WTC11 (cell line): ENCODE results near the gene HEATR5A.

Experiments
- FOXK1 ChIP-seq: sonication (generic); formaldehyde crosslinking; IDR thresholded peaks from 2 replicates; pipeline ENCODE4 v1.8.0; 2022; ENCODE audit warnings: mild to moderate bottlenecking, moderate library complexity, missing genetic modification reagents
- JUN ChIP-seq: sonication (generic); formaldehyde crosslinking; IDR thresholded peaks from 2 replicates; pipeline ENCODE4 v1.8.0; 2023; ENCODE audit warnings: mild to moderate bottlenecking, missing genetic modification reagents
- MAX ChIP-seq: sonication (generic); formaldehyde crosslinking; IDR thresholded peaks from 2 replicates; pipeline ENCODE4 v1.8.0; 2022; ENCODE audit warnings: mild to moderate bottlenecking, missing genetic modification reagents
- MLX ChIP-seq: sonication (generic); formaldehyde crosslinking; IDR thresholded peaks from 2 replicates; pipeline ENCODE4 v1.8.1; 2023; ENCODE audit warnings: mild to moderate bottlenecking, missing genetic modification reagents, moderate library complexity
- USF1 ChIP-seq: sonication (generic); formaldehyde crosslinking; IDR thresholded peaks from 2 replicates; pipeline ENCODE4 v1.8.0; 2022; ENCODE audit warnings: mild to moderate bottlenecking, missing genetic modification reagents
- TF ChIP-seq, protein P1 (sequence below): sonication (generic); formaldehyde crosslinking; IDR thresholded peaks from 2 replicates; pipeline ENCODE4 v1.8.1; 2023; ENCODE audit warnings: mild to moderate bottlenecking, missing genetic modification reagents, borderline replicate concordance
- TF ChIP-seq, protein P2 (sequence below): fragments of 200-600 bp; IDR thresholded peaks from 2 replicates; pipeline ENCODE4 v1.8.0; 2022; ENCODE audit warnings: antibody characterized with exemption

DNA sequence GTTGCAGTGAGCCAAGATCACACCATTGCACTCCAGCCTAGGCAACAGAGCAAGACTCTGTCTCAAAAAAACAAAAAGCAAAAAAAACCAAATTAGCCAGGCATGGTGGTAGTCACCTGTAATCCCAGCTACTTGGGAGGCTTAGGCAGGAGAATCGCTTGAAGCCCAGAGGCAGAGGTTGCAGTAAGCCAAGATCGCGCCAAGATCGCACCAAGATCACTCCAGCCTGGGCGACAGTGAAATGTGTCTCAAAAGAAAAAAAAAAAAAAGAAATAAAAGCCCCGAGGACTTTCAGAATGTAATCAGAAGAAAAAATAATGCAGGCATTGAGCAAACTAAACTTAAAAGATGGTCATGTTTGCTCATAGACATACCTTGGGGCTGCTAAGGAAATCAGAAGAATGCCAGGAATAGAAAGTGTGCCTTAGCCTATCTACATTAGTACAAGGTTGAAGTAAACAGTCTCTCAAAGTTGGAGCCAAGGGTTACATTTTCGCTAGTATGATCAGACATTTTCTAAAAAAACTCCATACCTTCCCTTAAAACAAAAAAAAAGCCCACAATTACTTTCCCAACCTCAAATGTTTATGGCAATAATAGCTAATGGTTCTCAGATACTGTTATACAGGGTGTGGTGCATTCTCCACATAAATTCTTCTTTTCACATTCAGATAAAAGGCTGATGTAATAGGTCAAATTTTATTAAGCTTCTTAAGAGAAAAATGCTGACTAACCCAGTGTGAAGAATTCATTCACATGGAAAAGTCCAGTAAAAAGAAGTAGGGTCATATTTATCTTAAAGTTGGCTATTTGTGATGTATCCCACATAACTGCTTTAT, 21.1 kb upstream of the HEATR5A start:
- TF ChIP-seq, protein P1, sequence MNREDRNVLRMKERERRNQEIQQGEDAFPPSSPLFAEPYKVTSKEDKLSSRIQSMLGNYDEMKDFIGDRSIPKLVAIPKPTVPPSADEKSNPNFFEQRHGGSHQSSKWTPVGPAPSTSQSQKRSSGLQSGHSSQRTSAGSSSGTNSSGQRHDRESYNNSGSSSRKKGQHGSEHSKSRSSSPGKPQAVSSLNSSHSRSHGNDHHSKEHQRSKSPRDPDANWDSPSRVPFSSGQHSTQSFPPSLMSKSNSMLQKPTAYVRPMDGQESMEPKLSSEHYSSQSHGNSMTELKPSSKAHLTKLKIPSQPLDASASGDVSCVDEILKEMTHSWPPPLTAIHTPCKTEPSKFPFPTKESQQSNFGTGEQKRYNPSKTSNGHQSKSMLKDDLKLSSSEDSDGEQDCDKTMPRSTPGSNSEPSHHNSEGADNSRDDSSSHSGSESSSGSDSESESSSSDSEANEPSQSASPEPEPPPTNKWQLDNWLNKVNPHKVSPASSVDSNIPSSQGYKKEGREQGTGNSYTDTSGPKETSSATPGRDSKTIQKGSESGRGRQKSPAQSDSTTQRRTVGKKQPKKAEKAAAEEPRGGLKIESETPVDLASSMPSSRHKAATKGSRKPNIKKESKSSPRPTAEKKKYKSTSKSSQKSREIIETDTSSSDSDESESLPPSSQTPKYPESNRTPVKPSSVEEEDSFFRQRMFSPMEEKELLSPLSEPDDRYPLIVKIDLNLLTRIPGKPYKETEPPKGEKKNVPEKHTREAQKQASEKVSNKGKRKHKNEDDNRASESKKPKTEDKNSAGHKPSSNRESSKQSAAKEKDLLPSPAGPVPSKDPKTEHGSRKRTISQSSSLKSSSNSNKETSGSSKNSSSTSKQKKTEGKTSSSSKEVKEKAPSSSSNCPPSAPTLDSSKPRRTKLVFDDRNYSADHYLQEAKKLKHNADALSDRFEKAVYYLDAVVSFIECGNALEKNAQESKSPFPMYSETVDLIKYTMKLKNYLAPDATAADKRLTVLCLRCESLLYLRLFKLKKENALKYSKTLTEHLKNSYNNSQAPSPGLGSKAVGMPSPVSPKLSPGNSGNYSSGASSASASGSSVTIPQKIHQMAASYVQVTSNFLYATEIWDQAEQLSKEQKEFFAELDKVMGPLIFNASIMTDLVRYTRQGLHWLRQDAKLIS (CRISPR knock-in tag) = no peak
- TF ChIP-seq, protein P2, sequence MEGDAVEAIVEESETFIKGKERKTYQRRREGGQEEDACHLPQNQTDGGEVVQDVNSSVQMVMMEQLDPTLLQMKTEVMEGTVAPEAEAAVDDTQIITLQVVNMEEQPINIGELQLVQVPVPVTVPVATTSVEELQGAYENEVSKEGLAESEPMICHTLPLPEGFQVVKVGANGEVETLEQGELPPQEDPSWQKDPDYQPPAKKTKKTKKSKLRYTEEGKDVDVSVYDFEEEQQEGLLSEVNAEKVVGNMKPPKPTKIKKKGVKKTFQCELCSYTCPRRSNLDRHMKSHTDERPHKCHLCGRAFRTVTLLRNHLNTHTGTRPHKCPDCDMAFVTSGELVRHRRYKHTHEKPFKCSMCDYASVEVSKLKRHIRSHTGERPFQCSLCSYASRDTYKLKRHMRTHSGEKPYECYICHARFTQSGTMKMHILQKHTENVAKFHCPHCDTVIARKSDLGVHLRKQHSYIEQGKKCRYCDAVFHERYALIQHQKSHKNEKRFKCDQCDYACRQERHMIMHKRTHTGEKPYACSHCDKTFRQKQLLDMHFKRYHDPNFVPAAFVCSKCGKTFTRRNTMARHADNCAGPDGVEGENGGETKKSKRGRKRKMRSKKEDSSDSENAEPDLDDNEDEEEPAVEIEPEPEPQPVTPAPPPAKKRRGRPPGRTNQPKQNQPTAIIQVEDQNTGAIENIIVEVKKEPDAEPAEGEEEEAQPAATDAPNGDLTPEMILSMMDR = no peak
- TF ChIP-seq FOXK1 (no peak), MLX (CRISPR knock-in tag) (no peak), MAX (no peak), JUN (CRISPR knock-in tag) (no peak), USF1 (CRISPR knock-in tag) (no peak)
